GM12878 (cell line): ENCODE measurements around the gene CHD1. TPM values are rescaled to one million over a fixed set of nuclear protein-coding genes. Genes with fewer than 3 reads are reported as not detected.

Experiments used
- ATAC-seq: fragments of 200-7000 bp; cut with Tn5 transposase; 3 replicates; pipeline ENCODE4 v1.9.1; 2020; ENCODE audit warnings: mild to moderate bottlenecking, moderate library complexity
- BruUV-seq: library from RNA; stranded (reverse); fragments of 400-500 nt; replicated peaks from 2 replicates; lab custom pipeline; 2021; lab: Mats Ljungman, UMichigan
- CTCF ChIA-PET: fragments of 300-600 bp; sonication (Branson Sonifier 250); formaldehyde crosslinking; extraction: SDS; loops from one replicate; lab custom pipeline; 2021; ENCODE audit warnings: inconsistent platforms; lab: Yijun Ruan, JAX
- POLR2A ChIA-PET: fragments of 350-600 bp; formaldehyde crosslinking; extraction: SDS; loops from one replicate; lab custom pipeline; 2021; ENCODE audit warnings: inconsistent platforms; lab: Charles Lee
- RAD21 ChIA-PET: fragments of 300-600 bp; sonication (Branson Sonifier 250); formaldehyde crosslinking; loops from one replicate; lab custom pipeline; 2023; ENCODE audit warnings: antibody characterized with exemption; ENCODE audit not compliant: unreplicated experiment; lab: Charles Lee
- SMC1A ChIA-PET: fragments of 300-600 bp; sonication (Branson Sonifier 250); formaldehyde crosslinking; loops from one replicate; lab custom pipeline; 2023; ENCODE audit not compliant: unreplicated experiment, uncharacterized antibody; lab: Charles Lee
- DNase-seq: peaks from one replicate; pipeline ENCODE4 v3.0.0-alpha.2; 2011; ENCODE audit warnings: low read depth, low spot score
- FAIRE-seq: peaks from 3 replicates; lab custom pipeline; 2011; peaks lifted over from hg19 to GRCh38; lab: Jason Lieb, UNC
- H2AFZ ChIP-seq: 2 replicates; pipeline ENCODE4 v1.6.0; 2011; ENCODE audit warnings: low read depth, low read length, control low read depth; ENCODE audit not compliant: control insufficient read depth
- H3K27ac ChIP-seq: 2 replicates; pipeline ENCODE4 v1.5.1; 2011; ENCODE audit warnings: control low read depth; ENCODE audit not compliant: control insufficient read depth, insufficient read depth
- H3K27me3 ChIP-seq, 2 experiments: replicated peaks in 1 of 2; 2 replicates each; pipeline versions ENCODE4 v1.6.0 to v1.6.1; 2011; ENCODE audit warnings: low read length in 1 of 2; ENCODE audit not compliant: control insufficient read depth in 2 of 2, insufficient read depth in 2 of 2
- H3K36me3 ChIP-seq, 2 experiments: 2 replicates each; pipeline ENCODE4 v1.5.1; 2011; ENCODE audit warnings: low read length in 1 of 2; ENCODE audit not compliant: control insufficient read depth in 2 of 2, insufficient read depth in 2 of 2
- H3K4me1 ChIP-seq: 2 replicates; pipeline ENCODE4 v1.6.1; 2011; ENCODE audit warnings: mild to moderate bottlenecking, low read length, moderate library complexity, mixed read lengths; ENCODE audit not compliant: control insufficient read depth, insufficient read depth
- H3K4me2 ChIP-seq: 2 replicates; pipeline ENCODE4 v1.6.0; 2011; ENCODE audit warnings: control low read depth; ENCODE audit not compliant: control insufficient read depth, insufficient read depth
- H3K4me3 ChIP-seq: fragments of 200-600 bp; sonication (generic); 2 replicates; pipeline ENCODE4 v1.5.1; 2016
- H3K79me2 ChIP-seq: 2 replicates; pipeline ENCODE4 v1.6.0; 2011; ENCODE audit warnings: low read length; ENCODE audit not compliant: control insufficient read depth, insufficient read depth
- H3K9ac ChIP-seq: 2 replicates; pipeline ENCODE4 v1.8.0; 2011; ENCODE audit warnings: low read length, control low read depth, mixed read lengths; ENCODE audit not compliant: control insufficient read depth, insufficient read depth
- H3K9me3 ChIP-seq: replicated peaks from 3 replicates; pipeline ENCODE4 v1.5.1; 2011; ENCODE audit warnings: mild to moderate bottlenecking, low read length; ENCODE audit not compliant: control insufficient read depth, insufficient read depth
- H4K20me1 ChIP-seq: 2 replicates; pipeline ENCODE4 v1.6.0; 2011; ENCODE audit not compliant: control insufficient read depth, insufficient read depth
- EZH2 ChIP-seq: IDR thresholded peaks from 2 replicates; pipeline ENCODE4 v1.6.1; 2012; ENCODE audit warnings: low read depth, mild to moderate bottlenecking, control low read depth, inconsistent platforms, low read length, borderline replicate concordance; ENCODE audit not compliant: control insufficient read depth
- FOS ChIP-seq: IDR thresholded peaks from 3 replicates; pipeline ENCODE4 v1.6.1; 2011; ENCODE audit warnings: borderline replicate concordance; ENCODE audit not compliant: insufficient read length; ENCODE audit errors: extremely low read depth
- HCFC1 ChIP-seq: fragments of 150-350 bp; IDR thresholded peaks from 2 replicates; pipeline ENCODE4 v1.6.1; 2014; ENCODE audit warnings: low read length
- HDAC6 ChIP-seq: fragments of 200-600 bp; sonication (generic); IDR thresholded peaks from one replicate; pipeline ENCODE4 v1.8.0; 2017; ENCODE audit warnings: antibody characterized with exemption; ENCODE audit not compliant: unreplicated experiment
- PRDM15 ChIP-seq: fragments of 450-650 bp; formaldehyde crosslinking; IDR thresholded peaks from 2 replicates; pipeline ENCODE4 v1.4.0; 2020; ENCODE audit warnings: mild to moderate bottlenecking, moderate library complexity
- RBBP5 ChIP-seq: fragments of 200-600 bp; sonication (generic); conservative IDR thresholded peaks from 2 replicates; pipeline ENCODE4 v1.6.1; 2016
- SREBF1 ChIP-seq: IDR thresholded peaks from 2 replicates; pipeline ENCODE4 v1.6.1; 2012; ENCODE audit warnings: mild to moderate bottlenecking, low read length
- TCF12 ChIP-seq: IDR thresholded peaks from 2 replicates; pipeline ENCODE4 v1.6.1; 2011; ENCODE audit warnings: low read depth, mild to moderate bottlenecking, low read length
- WGBS: methylation state at CpG from one replicate; pipeline ENCODE4 v1.1.6; 2016; ENCODE audit warnings: low lambda C conversion rate; ENCODE audit not compliant: insufficient replicate concordance, insufficient coverage; ENCODE audit errors: missing lambda C conversion rate; 5-methylcytosine and 5-hydroxymethylcytosine counted together
- in situ Hi-C: fragments of 300-500 bp; cut with MboI; formaldehyde crosslinking; loops from 9 replicates; pipeline ENCODE4 v1.14.3; 2018; ENCODE audit warnings: mixed read lengths
- intact Hi-C: fragments of 100-400 bp; cut with micrococcal nuclease; formaldehyde crosslinking; loops from one replicate; pipeline ENCODE4 v1.14.2; 2022; ENCODE audit not compliant: unreplicated experiment
- polyA plus RNA-seq, 11 experiments: library from polyadenylated mRNA; depleted of rRNA in 4 of 11; unstranded in 6 of 11; stranded (reverse) in 5 of 11; fragments of >200 nt; fragmentation: Nextera tagmentation in 4 of 11; fragmentation: Illumina TruSeq in 1 of 11; extraction: Ambion mirVana in 4 of 11; extraction: Trizol in 1 of 11; gene quantifications; 1 replicate in 1 of 11; 2 replicates in 10 of 11; pipeline versions ENCODE4 v1.2.1 to v1.2.3, GENCODE V29; 2011 to 2016; ENCODE audit warnings: inconsistent platforms in 2 of 11, missing spikeins in 2 of 11, low read depth in 1 of 11
- total RNA-seq, 4 experiments: library from RNA; depleted of rRNA in 3 of 4; stranded (reverse); fragments of >200 nt in 3 of 4; fragmentation: Illumina TruSeq in 1 of 4; extraction: Trizol in 1 of 4; gene quantifications; 2 replicates each; pipeline versions ENCODE4 v1.2.1 to v1.2.3, GENCODE V29; 2013 to 2021
- TF ChIP-seq, protein P1 (sequence below): fragments of 450-650 bp; IDR thresholded peaks from 2 replicates; pipeline ENCODE4 v1.6.1; 2017; ENCODE audit warnings: mild to moderate bottlenecking, moderate library complexity
- TF ChIP-seq, protein P2 (sequence below): IDR thresholded peaks from 2 replicates; pipeline ENCODE4 v1.6.1; 2012; ENCODE audit warnings: improper control_type of control experiment, low read depth, low read length; ENCODE audit not compliant: insufficient replicate concordance

Gene CHD1
- total and polyA plus RNA-seq, 10 of the 15 experiments (the other 5 are each of a cell fraction or from before 2014, with no cell fraction given): 25.5 to 158 (median 50.5) TPM

DNA sequence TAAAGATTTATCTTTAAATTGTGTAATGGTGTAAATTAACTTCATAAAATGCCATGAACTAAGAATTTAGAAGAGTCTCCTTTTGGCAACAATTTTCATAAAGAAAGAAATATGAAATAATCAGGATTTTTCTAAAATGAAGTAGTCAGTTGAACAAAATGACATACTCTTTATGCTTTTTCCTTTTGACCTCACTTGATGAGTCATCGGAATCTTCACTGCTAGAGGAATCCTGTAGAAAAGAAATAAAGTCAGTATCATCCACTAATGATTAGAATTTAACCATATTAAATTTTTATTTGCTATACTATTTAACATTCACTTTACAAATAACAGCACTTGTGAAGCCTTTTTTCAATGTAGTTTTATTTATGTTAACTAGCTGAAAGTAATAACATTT is 26.1 kb downstream of the CHD1 start:
- DNase-seq: no peak
- SMC1A ChIA-PET: interaction anchor here (3.4 to 4.1 kb wide), 2 partner anchors 125 to 130 kb away, joined by 17 to 43 read pairs; no protein-coding TSS in a partner anchor
- in situ Hi-C loops: loop anchor here (10.0 kb wide), 1 partner anchor 132 kb away; no protein-coding TSS in a partner anchor
- FAIRE-seq: no peak
- H3K4me3 ChIP-seq: no peak overlapping the region
- H2AFZ ChIP-seq: no peak overlapping the region
- H3K4me2 ChIP-seq: no peak overlapping the region
- no peak overlapping the region for H3K9ac ChIP-seq
- H4K20me1 ChIP-seq: no peaks in the 10 kb centered on the region
- no peaks in the 10 kb centered on the region for H3K27me3 ChIP-seq
- POLR2A ChIA-PET: no interaction called here
- BruUV-seq: no TSS peak
- H3K4me1 ChIP-seq: no peaks in the 10 kb centered on the region; the same call in 1 of the 2 replicates
- H3K79me2 ChIP-seq: peaks cover 26% of the 10 kb centered on the region
- intact Hi-C loops: no loop called here
- no peak overlapping the region for H3K27ac ChIP-seq
- 100% methylated on average over 1 of the region's 1 CpG for whole genome bisulfite sequencing
- RAD21 ChIA-PET: interaction anchor here (0.8 kb wide), 1 partner anchor 158 kb away, joined by 3 read pairs; no protein-coding TSS in a partner anchor
- no peaks in the 10 kb centered on the region for H3K9me3 ChIP-seq
- CTCF ChIA-PET: interaction anchor here (0.7 to 1.0 kb wide), 2 partner anchors 130 to 160 kb away, joined by 3 read pairs; no protein-coding TSS in a partner anchor
- ATAC-seq: no peak
- peaks cover 1 to 14% of the 10 kb centered on the region in 2 experiments for H3K36me3 ChIP-seq
- TF ChIP-seq, protein P1, sequence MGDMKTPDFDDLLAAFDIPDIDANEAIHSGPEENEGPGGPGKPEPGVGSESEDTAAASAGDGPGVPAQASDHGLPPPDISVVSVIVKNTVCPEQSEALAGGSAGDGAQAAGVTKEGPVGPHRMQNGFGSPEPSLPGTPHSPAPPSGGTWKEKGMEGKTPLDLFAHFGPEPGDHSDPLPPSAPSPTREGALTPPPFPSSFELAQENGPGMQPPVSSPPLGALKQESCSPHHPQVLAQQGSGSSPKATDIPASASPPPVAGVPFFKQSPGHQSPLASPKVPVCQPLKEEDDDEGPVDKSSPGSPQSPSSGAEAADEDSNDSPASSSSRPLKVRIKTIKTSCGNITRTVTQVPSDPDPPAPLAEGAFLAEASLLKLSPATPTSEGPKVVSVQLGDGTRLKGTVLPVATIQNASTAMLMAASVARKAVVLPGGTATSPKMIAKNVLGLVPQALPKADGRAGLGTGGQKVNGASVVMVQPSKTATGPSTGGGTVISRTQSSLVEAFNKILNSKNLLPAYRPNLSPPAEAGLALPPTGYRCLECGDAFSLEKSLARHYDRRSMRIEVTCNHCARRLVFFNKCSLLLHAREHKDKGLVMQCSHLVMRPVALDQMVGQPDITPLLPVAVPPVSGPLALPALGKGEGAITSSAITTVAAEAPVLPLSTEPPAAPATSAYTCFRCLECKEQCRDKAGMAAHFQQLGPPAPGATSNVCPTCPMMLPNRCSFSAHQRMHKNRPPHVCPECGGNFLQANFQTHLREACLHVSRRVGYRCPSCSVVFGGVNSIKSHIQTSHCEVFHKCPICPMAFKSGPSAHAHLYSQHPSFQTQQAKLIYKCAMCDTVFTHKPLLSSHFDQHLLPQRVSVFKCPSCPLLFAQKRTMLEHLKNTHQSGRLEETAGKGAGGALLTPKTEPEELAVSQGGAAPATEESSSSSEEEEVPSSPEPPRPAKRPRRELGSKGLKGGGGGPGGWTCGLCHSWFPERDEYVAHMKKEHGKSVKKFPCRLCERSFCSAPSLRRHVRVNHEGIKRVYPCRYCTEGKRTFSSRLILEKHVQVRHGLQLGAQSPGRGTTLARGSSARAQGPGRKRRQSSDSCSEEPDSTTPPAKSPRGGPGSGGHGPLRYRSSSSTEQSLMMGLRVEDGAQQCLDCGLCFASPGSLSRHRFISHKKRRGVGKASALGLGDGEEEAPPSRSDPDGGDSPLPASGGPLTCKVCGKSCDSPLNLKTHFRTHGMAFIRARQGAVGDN: no peak
- TF ChIP-seq RBBP5: no peak
- TF ChIP-seq HCFC1: no peak
- no peak for TF ChIP-seq TCF12
- TF ChIP-seq FOS: no peak
- TF ChIP-seq EZH2: no peak
- no peak for TF ChIP-seq SREBF1
- TF ChIP-seq PRDM15 (CRISPR knock-in tag): no peak
- TF ChIP-seq, protein P2, sequence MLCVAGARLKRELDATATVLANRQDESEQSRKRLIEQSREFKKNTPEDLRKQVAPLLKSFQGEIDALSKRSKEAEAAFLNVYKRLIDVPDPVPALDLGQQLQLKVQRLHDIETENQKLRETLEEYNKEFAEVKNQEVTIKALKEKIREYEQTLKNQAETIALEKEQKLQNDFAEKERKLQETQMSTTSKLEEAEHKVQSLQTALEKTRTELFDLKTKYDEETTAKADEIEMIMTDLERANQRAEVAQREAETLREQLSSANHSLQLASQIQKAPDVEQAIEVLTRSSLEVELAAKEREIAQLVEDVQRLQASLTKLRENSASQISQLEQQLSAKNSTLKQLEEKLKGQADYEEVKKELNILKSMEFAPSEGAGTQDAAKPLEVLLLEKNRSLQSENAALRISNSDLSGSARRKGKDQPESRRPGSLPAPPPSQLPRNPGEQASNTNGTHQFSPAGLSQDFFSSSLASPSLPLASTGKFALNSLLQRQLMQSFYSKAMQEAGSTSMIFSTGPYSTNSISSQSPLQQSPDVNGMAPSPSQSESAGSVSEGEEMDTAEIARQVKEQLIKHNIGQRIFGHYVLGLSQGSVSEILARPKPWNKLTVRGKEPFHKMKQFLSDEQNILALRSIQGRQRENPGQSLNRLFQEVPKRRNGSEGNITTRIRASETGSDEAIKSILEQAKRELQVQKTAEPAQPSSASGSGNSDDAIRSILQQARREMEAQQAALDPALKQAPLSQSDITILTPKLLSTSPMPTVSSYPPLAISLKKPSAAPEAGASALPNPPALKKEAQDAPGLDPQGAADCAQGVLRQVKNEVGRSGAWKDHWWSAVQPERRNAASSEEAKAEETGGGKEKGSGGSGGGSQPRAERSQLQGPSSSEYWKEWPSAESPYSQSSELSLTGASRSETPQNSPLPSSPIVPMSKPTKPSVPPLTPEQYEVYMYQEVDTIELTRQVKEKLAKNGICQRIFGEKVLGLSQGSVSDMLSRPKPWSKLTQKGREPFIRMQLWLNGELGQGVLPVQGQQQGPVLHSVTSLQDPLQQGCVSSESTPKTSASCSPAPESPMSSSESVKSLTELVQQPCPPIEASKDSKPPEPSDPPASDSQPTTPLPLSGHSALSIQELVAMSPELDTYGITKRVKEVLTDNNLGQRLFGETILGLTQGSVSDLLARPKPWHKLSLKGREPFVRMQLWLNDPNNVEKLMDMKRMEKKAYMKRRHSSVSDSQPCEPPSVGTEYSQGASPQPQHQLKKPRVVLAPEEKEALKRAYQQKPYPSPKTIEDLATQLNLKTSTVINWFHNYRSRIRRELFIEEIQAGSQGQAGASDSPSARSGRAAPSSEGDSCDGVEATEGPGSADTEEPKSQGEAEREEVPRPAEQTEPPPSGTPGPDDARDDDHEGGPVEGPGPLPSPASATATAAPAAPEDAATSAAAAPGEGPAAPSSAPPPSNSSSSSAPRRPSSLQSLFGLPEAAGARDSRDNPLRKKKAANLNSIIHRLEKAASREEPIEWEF: no peak
- TF ChIP-seq HDAC6: no peak
